ENCODE results near the gene ZNF837. TPM values are rescaled to one million over a fixed set of nuclear protein-coding genes. Genes with fewer than 3 reads are reported as not detected.
"Not testable (repeated sequence)": the region's sequence is repeated elsewhere in the genome, so short reads cannot be mapped to it uniquely, and the experiment has no call there.

ZNF837 gene
- total RNA-seq, 3 donors from 2014 or later: 1.3 to 6.6 (median 2.3) TPM

DNA sequence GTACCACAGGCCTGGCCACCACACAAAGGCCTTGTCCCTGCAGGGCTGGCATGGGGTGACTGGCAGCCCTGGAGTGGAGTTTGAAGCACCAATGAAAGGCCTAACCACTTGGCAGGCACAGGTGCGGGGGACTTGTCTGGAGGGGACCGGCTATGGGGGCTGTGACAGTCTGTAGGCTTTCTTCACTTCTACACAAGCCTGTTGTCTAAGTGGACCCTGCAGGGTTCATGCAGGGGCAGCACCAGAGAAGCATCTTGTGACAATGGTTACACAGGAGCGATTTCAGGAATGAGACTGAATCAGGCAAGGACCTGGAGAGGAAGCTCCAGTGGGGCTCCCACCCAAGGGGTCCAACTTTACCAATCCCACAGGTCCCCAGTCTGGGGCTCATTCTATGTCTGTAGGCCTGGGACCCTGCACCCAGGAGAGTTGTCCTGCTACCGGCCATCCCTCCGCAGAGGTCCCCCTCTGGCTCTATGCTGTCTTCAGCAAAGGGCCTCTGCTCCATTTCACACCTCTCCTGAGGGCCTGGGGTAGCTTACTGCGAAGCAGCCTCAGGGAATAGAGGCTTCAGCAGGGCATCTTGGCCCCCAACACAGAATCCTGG, 2.3 kb upstream of the ZNF837 start:
- Histone ChIP-seq H3K36me3 (no peaks in the 10 kb centered on the region), H3K27me3 (no peaks in the 10 kb centered on the region), H3K9me3 (no peaks in the 10 kb centered on the region), H3K4me3 (no peak overlapping the region), H3K27ac (no peak overlapping the region), H3K4me1 (peaks cover 16 to 29% of the 10 kb centered on the region in 2 donors)
- intact Hi-C loops (cut with DNase I; ENCODE audit: low total_unique reads): no loop called here
- TF ChIP-seq, protein P1, sequence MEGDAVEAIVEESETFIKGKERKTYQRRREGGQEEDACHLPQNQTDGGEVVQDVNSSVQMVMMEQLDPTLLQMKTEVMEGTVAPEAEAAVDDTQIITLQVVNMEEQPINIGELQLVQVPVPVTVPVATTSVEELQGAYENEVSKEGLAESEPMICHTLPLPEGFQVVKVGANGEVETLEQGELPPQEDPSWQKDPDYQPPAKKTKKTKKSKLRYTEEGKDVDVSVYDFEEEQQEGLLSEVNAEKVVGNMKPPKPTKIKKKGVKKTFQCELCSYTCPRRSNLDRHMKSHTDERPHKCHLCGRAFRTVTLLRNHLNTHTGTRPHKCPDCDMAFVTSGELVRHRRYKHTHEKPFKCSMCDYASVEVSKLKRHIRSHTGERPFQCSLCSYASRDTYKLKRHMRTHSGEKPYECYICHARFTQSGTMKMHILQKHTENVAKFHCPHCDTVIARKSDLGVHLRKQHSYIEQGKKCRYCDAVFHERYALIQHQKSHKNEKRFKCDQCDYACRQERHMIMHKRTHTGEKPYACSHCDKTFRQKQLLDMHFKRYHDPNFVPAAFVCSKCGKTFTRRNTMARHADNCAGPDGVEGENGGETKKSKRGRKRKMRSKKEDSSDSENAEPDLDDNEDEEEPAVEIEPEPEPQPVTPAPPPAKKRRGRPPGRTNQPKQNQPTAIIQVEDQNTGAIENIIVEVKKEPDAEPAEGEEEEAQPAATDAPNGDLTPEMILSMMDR (IDR thresholded peaks at IDR 0.05): no peak
- TF ChIP-seq POLR2A (IDR thresholded peaks at IDR 0.05) (no peak), POLR2AphosphoS5 (IDR thresholded peaks at IDR 0.05) (no peak)
- no peak for DNase-seq (ENCODE audit: low spot score in 2 of 2)

GRCh38 chr19:58381460-58382212, 806 bp upstream of the ZNF837 start:
- Histone ChIP-seq H3K4me1 (peaks cover 12 to 24% of the 10 kb centered on the region in 2 donors), H3K36me3 (no peaks in the 10 kb centered on the region), H3K27ac (peak overlapping the region; percentile 92 to 96), H3K9me3 (no peaks in the 10 kb centered on the region), H3K4me3 (peak overlapping the region; percentile 74 to 92 (median 83)), H3K27me3 (no peaks in the 10 kb centered on the region)
- no peak for DNase-seq (ENCODE audit: low spot score in 2 of 2)
- TF ChIP-seq POLR2A (IDR thresholded peaks at IDR 0.05) (no peak), POLR2AphosphoS5 (IDR thresholded peaks at IDR 0.05) (no peak)
- TF ChIP-seq, protein P1 (IDR thresholded peaks at IDR 0.05): no peak
- intact Hi-C loops (cut with DNase I; ENCODE audit: low total_unique reads): no loop called here

DNA sequence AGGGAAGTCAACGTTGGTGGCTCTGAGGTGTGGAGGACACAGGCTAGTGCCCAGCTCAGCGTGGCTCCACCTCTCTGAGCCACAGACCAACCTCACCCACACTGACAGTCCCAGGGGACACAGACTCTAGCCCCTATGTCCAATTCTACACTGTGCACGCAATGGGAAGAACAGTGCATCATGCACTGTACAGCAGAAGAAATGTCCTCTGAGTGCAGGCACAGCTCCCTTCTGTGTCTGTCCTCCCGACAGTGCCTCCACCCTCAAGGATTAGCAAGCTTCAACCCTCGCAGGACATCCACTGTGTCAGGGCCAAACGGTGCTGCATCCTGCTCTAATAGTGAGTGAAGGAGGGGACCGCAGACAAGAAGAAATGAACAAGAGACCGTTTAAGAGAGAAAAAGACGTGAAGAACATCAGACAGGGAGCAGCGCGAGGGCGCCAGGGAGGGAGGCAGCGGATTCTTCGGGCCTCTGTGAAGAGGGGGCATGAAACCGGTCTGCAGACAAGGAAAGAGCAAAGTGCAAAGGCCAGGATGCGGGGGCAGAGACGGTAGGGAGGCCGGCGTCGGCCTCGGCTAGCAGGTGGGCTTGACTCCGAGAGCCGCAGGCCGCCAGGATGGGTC, 681 bp downstream of the ZNF837 start:
- intact Hi-C loops (cut with DNase I; ENCODE audit: low total_unique reads): no loop called here
- peak overlapping the region; percentile 92 to 96 for H3K27ac ChIP-seq
- TF ChIP-seq POLR2AphosphoS5 (IDR thresholded peaks at IDR 0.05) (no peak), POLR2A (IDR thresholded peaks at IDR 0.05) (no peak)
- TF ChIP-seq, protein P1 (IDR thresholded peaks at IDR 0.05): no peak
- H3K36me3 ChIP-seq: no peaks in the 10 kb centered on the region
- no peaks in the 10 kb centered on the region for H3K9me3 ChIP-seq
- H3K4me1 ChIP-seq: peaks cover 4 to 15% of the 10 kb centered on the region in 2 donors
- DNase-seq (ENCODE audit: low spot score in 2 of 2): no peak
- H3K27me3 ChIP-seq: no peaks in the 10 kb centered on the region
- H3K4me3 ChIP-seq: peak overlapping the region; percentile 74 to 92 (median 83)

- Histone ChIP-seq H3K27me3 (no peaks in the 10 kb centered on the region), H3K4me1 (peaks cover 4 to 15% of the 10 kb centered on the region in 2 donors), H3K9me3 (no peaks in the 10 kb centered on the region), H3K4me3 (no peak overlapping the region), H3K27ac (no peak overlapping the region), H3K36me3 (no peaks in the 10 kb centered on the region)
- no peak for TF ChIP-seq POLR2A (IDR thresholded peaks at IDR 0.05)
- no peak for TF ChIP-seq POLR2AphosphoS5 (IDR thresholded peaks at IDR 0.05)
- intact Hi-C loops (cut with DNase I; ENCODE audit: low total_unique reads): no loop called here
- DNase-seq (ENCODE audit: low spot score in 2 of 2): no peak
These were observed 1.6 kb downstream of the ZNF837 start for GRCh38 chr19:58379246-58379645.

GRCh38 chr19:58376724-58377123, 4.1 kb downstream of the ZNF837 start:
- not testable (repeated sequence) for H3K27ac ChIP-seq, H3K9me3 ChIP-seq

DNA sequence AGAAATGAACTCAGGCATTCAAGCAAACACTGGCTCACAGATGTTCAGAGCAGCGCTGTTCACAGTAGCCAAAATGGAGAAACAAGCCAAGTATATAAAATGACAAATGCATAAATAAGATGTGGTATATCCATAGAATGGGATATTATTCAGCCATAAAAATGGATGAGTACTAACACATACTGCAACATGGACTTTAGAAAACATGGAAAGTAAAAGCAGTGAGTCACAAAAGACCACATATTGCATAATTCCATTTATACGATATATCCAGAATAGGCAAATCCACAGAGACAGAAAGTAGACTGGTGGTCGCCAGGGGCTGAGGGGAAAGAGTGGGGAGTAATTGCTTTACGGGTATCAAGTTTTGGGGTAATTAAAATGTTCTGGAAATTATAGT, 6.6 kb downstream of the ZNF837 start:
- intact Hi-C loops (cut with DNase I; ENCODE audit: low total_unique reads): no loop called here
- H3K27me3 ChIP-seq: no peaks in the 10 kb centered on the region
- no peaks in the 10 kb centered on the region for H3K9me3 ChIP-seq
- TF ChIP-seq, protein P1 (IDR thresholded peaks at IDR 0.05): no peak
- TF ChIP-seq POLR2A (IDR thresholded peaks at IDR 0.05) (no peak), POLR2AphosphoS5 (IDR thresholded peaks at IDR 0.05) (no peak)
- H3K27ac ChIP-seq: no peak overlapping the region
- no peaks in the 10 kb centered on the region for H3K36me3 ChIP-seq
- no peak overlapping the region for H3K4me3 ChIP-seq
- DNase-seq (ENCODE audit: low spot score in 2 of 2): no peak
- H3K4me1 ChIP-seq: peaks cover 0 to 9% of the 10 kb centered on the region in 2 donors

More at GRCh38 chr19:58376724-58377123, 4.1 kb downstream of the ZNF837 start:
- DNase-seq (ENCODE audit: low spot score in 2 of 2); intact Hi-C loops (cut with DNase I; ENCODE audit: low total_unique reads); H3K4me3 ChIP-seq; H3K36me3 ChIP-seq; H3K27me3 ChIP-seq: not testable (repeated sequence)
- peaks cover 4 to 19% of the 10 kb centered on the region in 2 donors for H3K4me1 ChIP-seq

Data from breast epithelium (tissue), 4 donors.